Right forelimb (tissue), 1 donor: Measurements from ENCODE around the gene AKR1B15.

Source experiments
- DNase-seq: peaks from one replicate; pipeline ENCODE4 v3.0.0-alpha.2; 2018

AKR1B15 gene

GRCh38 chr7:134619627-134620331 is 70.9 kb downstream of the AKR1B15 start:
- DNase-seq, result no peak

GRCh38 chr7:134622303-134622995 is 73.5 kb downstream of the AKR1B15 start:
- DNase-seq, result no peak

- DNase-seq, result no peak
Measured at GRCh38 chr7:134623193-134623592, 74.3 kb downstream of the AKR1B15 start.

GRCh38 chr7:134625550-134625949 is 76.6 kb downstream of the AKR1B15 start:
- no peak for DNase-seq

- no peak for DNase-seq
Measured at GRCh38 chr7:134627109-134627774, 78.3 kb downstream of the AKR1B15 start.

GRCh38 chr7:134627775-134628153 is 78.9 kb downstream of the AKR1B15 start:
- no peak for DNase-seq

GRCh38 chr7:134629445-134629844 is 80.5 kb downstream of the AKR1B15 start:
- no peak for DNase-seq
